OCI-LY3 (cell line): Measurements from ENCODE around the gene RAB11B.

Experiments used
- H2AFZ ChIP-seq: fragments of 200-600, 300-600 bp; shearing (Covaris generic); 2 replicates; pipeline ENCODE4 v1.6.0; 2014; ENCODE audit warnings: antibody characterized with exemption, low read depth, low read length
- H3K27ac ChIP-seq: fragments of 200-600, 300-600 bp; sonication (generic); 2 replicates; pipeline ENCODE4 v1.5.1; 2014; ENCODE audit warnings: mild to moderate bottlenecking, low read length, moderate library complexity, mixed read lengths
- H3K27me3 ChIP-seq: fragments of 200-600, 300-600 bp; sonication (generic); 2 replicates; pipeline ENCODE4 v1.6.1; 2014; ENCODE audit warnings: low read depth, low read length, mixed read lengths
- H3K36me3 ChIP-seq: fragments of 200-600, 300-600 bp; sonication (generic); replicated peaks from 2 replicates; pipeline ENCODE3; 2014; ENCODE audit warnings: low read depth, low read length, mixed read lengths
- H3K4me1 ChIP-seq: fragments of 300-600, 200-600 bp; sonication (generic); 2 replicates; pipeline ENCODE4 v1.6.1; 2014; ENCODE audit warnings: low read length, mixed read lengths
- H3K4me2 ChIP-seq: fragments of 200-600, 300-600 bp; sonication (generic); 2 replicates; pipeline ENCODE4 v1.6.1; 2014; ENCODE audit warnings: low read length, mixed read lengths
- H3K4me3 ChIP-seq: fragments of 300-600, 200-600 bp; sonication (generic); 2 replicates; pipeline ENCODE4 v1.5.1; 2014; ENCODE audit warnings: antibody characterized with exemption, mild to moderate bottlenecking, low read length, moderate library complexity
- H3K79me2 ChIP-seq: fragments of 300-600, 200-600 bp; shearing (Covaris generic); 2 replicates; pipeline ENCODE4 v1.6.1; 2014; ENCODE audit warnings: mild to moderate bottlenecking, low read length, mixed read lengths
- H3K9ac ChIP-seq: fragments of 300-600, 200-600 bp; shearing (Covaris generic); 2 replicates; pipeline ENCODE4 v1.6.0; 2014; ENCODE audit warnings: mild to moderate bottlenecking, low read length, moderate library complexity
- H3K9me3 ChIP-seq: fragments of 200-600, 300-600 bp; shearing (Covaris generic); 2 replicates; pipeline ENCODE4 v1.6.1; 2014; ENCODE audit warnings: low read length, mixed read lengths; ENCODE audit not compliant: insufficient read depth
- H4K20me1 ChIP-seq: fragments of 200-600, 300-600 bp; sonication (generic); 2 replicates; pipeline ENCODE4 v1.6.1; 2016; ENCODE audit warnings: low read length, mixed read lengths; ENCODE audit not compliant: insufficient read depth
- EZH2phosphoT487 ChIP-seq: fragments of 200-600 bp; shearing (Covaris generic); IDR thresholded peaks from 2 replicates; pipeline ENCODE4 v1.6.1; 2018; ENCODE audit warnings: antibody characterized with exemption, mixed run types, low read depth
- TF ChIP-seq, protein P1 (sequence below): fragments of 200-600, 300-600 bp; sonication (generic); IDR thresholded peaks from 2 replicates; pipeline ENCODE4 v1.5.1; 2014; ENCODE audit warnings: antibody characterized with exemption, low read length, low read depth

The RAB11B gene

GRCh38 chr19:8451377-8451776 is 61.2 kb downstream of the RAB11B start:
- TF ChIP-seq, protein P1, sequence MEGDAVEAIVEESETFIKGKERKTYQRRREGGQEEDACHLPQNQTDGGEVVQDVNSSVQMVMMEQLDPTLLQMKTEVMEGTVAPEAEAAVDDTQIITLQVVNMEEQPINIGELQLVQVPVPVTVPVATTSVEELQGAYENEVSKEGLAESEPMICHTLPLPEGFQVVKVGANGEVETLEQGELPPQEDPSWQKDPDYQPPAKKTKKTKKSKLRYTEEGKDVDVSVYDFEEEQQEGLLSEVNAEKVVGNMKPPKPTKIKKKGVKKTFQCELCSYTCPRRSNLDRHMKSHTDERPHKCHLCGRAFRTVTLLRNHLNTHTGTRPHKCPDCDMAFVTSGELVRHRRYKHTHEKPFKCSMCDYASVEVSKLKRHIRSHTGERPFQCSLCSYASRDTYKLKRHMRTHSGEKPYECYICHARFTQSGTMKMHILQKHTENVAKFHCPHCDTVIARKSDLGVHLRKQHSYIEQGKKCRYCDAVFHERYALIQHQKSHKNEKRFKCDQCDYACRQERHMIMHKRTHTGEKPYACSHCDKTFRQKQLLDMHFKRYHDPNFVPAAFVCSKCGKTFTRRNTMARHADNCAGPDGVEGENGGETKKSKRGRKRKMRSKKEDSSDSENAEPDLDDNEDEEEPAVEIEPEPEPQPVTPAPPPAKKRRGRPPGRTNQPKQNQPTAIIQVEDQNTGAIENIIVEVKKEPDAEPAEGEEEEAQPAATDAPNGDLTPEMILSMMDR = no peak
- Histone ChIP-seq H3K27me3 (no peaks in the 10 kb centered on the region), H3K9ac (no peak overlapping the region), H3K4me3 (no peak overlapping the region), H3K36me3 (peaks cover 68% of the 10 kb centered on the region), H3K4me1 (peaks cover 36% of the 10 kb centered on the region), H3K27ac (no peak overlapping the region), H3K79me2 (peaks cover 100% of the 10 kb centered on the region), H3K4me2 (no peak overlapping the region), H3K9me3 (no peaks in the 10 kb centered on the region), H2AFZ (no peak overlapping the region), H4K20me1 (peaks cover 97% of the 10 kb centered on the region)

DNA sequence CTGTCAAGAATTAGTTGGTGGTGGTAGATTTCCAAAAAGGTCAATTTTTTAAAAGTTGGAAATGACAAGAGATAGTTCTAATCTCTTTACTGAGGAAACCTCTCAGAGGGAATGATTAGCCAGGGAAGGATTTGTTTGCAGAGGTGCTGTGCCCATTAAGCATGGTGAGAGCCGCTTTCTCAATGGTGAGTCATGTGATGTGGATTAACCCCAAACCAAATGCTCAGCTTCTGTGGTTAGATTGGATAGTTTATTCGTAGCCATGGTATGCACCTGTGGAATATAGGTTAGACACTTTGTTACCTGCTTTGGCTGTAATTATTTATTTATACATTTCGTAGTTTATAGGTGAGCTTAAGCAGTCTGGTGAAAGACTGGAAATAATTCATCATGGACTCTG is 61.7 kb downstream of the RAB11B start:
- Histone ChIP-seq H3K27ac (no peak overlapping the region), H4K20me1 (peaks cover 97% of the 10 kb centered on the region), H3K9ac (no peak overlapping the region), H2AFZ (no peak overlapping the region), H3K4me3 (no peak overlapping the region), H3K79me2 (peaks cover 100% of the 10 kb centered on the region), H3K4me1 (peaks cover 35% of the 10 kb centered on the region), H3K27me3 (no peaks in the 10 kb centered on the region), H3K9me3 (no peaks in the 10 kb centered on the region), H3K4me2 (no peak overlapping the region), H3K36me3 (peaks cover 68% of the 10 kb centered on the region)
- TF ChIP-seq, protein P1 = no peak
- no peak for TF ChIP-seq EZH2phosphoT487

- Histone ChIP-seq H3K27me3 (no peaks in the 10 kb centered on the region), H3K4me3 (no peak overlapping the region), H3K36me3 (peaks cover 70% of the 10 kb centered on the region), H3K79me2 (peaks cover 100% of the 10 kb centered on the region), H3K9me3 (no peaks in the 10 kb centered on the region), H3K27ac (no peak overlapping the region), H3K4me2 (no peak overlapping the region), H4K20me1 (peaks cover 97% of the 10 kb centered on the region), H3K9ac (no peak overlapping the region), H3K4me1 (peaks cover 35% of the 10 kb centered on the region), H2AFZ (no peak overlapping the region)
- TF ChIP-seq, protein P1 = no peak
- TF ChIP-seq EZH2phosphoT487 = no peak
Observed at GRCh38 chr19:8452446-8453123, 62.4 kb downstream of the RAB11B start.

DNA sequence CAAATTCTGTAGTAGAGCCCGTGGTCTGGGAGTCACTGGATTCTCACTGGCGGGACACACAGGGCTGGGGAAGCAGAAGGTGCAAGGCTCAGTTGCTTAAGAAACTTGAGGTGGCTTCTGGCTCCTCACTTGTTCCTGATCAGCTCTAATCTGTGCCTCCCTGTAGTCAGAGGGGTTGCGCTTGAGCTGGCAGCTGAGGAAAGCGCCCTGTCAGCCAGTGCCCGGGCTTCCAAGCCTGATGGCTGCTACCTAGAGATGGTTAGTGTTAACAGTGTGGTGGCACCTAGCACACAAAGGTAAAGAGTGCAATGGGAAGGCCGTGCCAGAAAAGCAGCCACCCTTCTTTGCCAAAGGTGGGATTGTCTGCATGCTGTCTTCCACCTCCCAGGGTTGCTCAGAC is 63.5 kb downstream of the RAB11B start:
- Histone ChIP-seq H2AFZ (no peak overlapping the region), H3K9me3 (no peaks in the 10 kb centered on the region), H3K27ac (no peak overlapping the region), H4K20me1 (peaks cover 98% of the 10 kb centered on the region), H3K36me3 (peaks cover 76% of the 10 kb centered on the region), H3K4me3 (no peak overlapping the region), H3K79me2 (peaks cover 100% of the 10 kb centered on the region), H3K4me2 (no peak overlapping the region), H3K27me3 (no peaks in the 10 kb centered on the region), H3K9ac (no peak overlapping the region), H3K4me1 (peaks cover 36% of the 10 kb centered on the region)
- TF ChIP-seq EZH2phosphoT487 = no peak
- TF ChIP-seq, protein P1 = no peak
